ENCODE data around the gene ATXN7L3. TPM values are rescaled to one million over a fixed set of nuclear protein-coding genes. Genes with fewer than 3 reads are reported as not detected.
A peak's percentile ranks its signal among the peaks of the same experiment; 100 is the strongest.

Gene ATXN7L3
- total RNA-seq, 1 experiment from 2014 or later, result 86.7 TPM

DNA sequence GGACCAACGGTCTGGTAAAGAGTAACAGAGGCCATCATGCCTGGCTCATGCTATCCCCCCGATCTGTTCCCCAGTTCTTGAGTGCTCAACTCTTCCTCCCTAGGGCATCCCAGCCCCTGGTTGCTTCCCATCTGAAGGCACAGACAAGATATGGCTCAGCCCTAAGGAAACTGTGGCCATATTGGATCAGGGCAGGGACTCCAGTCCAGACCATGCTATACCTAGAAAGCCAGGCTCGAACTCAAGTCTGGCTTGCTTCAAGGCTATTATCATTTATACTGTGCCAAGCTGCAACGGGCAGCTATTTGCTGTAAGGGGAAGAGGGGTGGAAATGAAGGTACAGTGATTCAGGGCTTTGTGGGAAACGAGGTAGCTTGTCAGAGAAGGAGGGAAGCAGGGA, 17.0 kb upstream of the ATXN7L3 start:
- BruUV-seq (replicated peaks), result no TSS peak
- no peaks in the 10 kb centered on the region for H3K9me3 ChIP-seq (ENCODE audit: control insufficient read depth in 1 of 2, insufficient read depth in 1 of 2, low read depth in 1 of 2, low read length in 2 of 2)
- H3K9me2 ChIP-seq (ENCODE audit: insufficient read depth), result no peaks in the 10 kb centered on the region
- H3K4me2 ChIP-seq (ENCODE audit: low read length), result peak overlapping the region; percentile 90
- ATAC-seq (no peak), DNase-seq (ENCODE audit: low read depth, low spot score) (no peak)
- ChIA-PET RAD21 (ENCODE audit: low non-redundant PET in 1 of 2, low total read pairs in 2 of 2, uncharacterized antibody in 2 of 2, unreplicated experiment in 2 of 2) (no interaction called here), POLR2A (no interaction called here), CTCF (interaction anchor here (1.5 to 2.5 kb wide), 2 partner anchors 14 to 114 kb away, joined by 6 to 17 read pairs; no protein-coding TSS in a partner anchor)
- no peak overlapping the region; a peak in 1 of 4 replicates for H3K4me3 ChIP-seq (replicated peaks in 1 of 2; ENCODE audit: low read depth in 1 of 2, low read length in 2 of 2)
- TF ChIP-seq ZNF274 (IDR thresholded peaks at IDR 0.05; ENCODE audit: low read depth, low read length) (no peak), CBX3 (IDR thresholded peaks at IDR 0.05; ENCODE audit: low read depth) (no peak)
- H3K27ac ChIP-seq (ENCODE audit: low read depth, low read length), result no peak overlapping the region
- H3K4me1 ChIP-seq (ENCODE audit: control insufficient read depth in 1 of 2, insufficient read depth in 2 of 2, low read length in 2 of 2), result peaks cover 6 to 20% of the 10 kb centered on the region in 2 experiments; a peak in 2 of 4 replicates
- H2AFZ ChIP-seq (ENCODE audit: low read depth, low read length, poor library complexity, severe bottlenecking), result no peak overlapping the region
- peak overlapping the region; percentile 84; the same call in 1 of the 2 replicates for H3K9ac ChIP-seq (ENCODE audit: low read length)
- no peaks in the 10 kb centered on the region for H4K20me1 ChIP-seq (ENCODE audit: insufficient read depth)
- peaks cover 37% of the 10 kb centered on the region for H3K79me2 ChIP-seq (ENCODE audit: insufficient read depth, low read length)
- intact Hi-C loops (cut with micrococcal nuclease), result loop anchor here (10.0 kb wide), 1 partner anchor 308 kb away; no protein-coding TSS in a partner anchor
- peaks cover 21 to 34% of the 10 kb centered on the region in 2 experiments; a peak in 3 of 4 replicates for H3K36me3 ChIP-seq (ENCODE audit: control insufficient read depth in 1 of 2, insufficient read depth in 2 of 2, low read length in 2 of 2)
- H3K27me3 ChIP-seq (ENCODE audit: insufficient read depth, low read length), result no peaks in the 10 kb centered on the region

GRCh38 chr17:44216173-44216572, 16.5 kb upstream of the ATXN7L3 start:
- no peak overlapping the region for H3K27ac ChIP-seq (ENCODE audit: low read depth, low read length)
- POLR2A ChIA-PET, result no interaction called here
- H3K4me2 ChIP-seq (ENCODE audit: low read length), result no peak overlapping the region
- ATAC-seq, result no peak
- H2AFZ ChIP-seq (ENCODE audit: low read depth, low read length, poor library complexity, severe bottlenecking), result no peak overlapping the region
- no peaks in the 10 kb centered on the region for H3K9me2 ChIP-seq (ENCODE audit: insufficient read depth)
- H3K9ac ChIP-seq (ENCODE audit: low read length), result no peak overlapping the region
- H3K79me2 ChIP-seq (ENCODE audit: insufficient read depth, low read length), result peaks cover 37% of the 10 kb centered on the region
- H3K4me3 ChIP-seq (replicated peaks in 1 of 2; ENCODE audit: low read depth in 1 of 2, low read length in 2 of 2), result no peak overlapping the region
- RAD21 ChIA-PET (ENCODE audit: low non-redundant PET in 1 of 2, low total read pairs in 2 of 2, uncharacterized antibody in 2 of 2, unreplicated experiment in 2 of 2), result no interaction called here
- DNase-seq (ENCODE audit: low read depth, low spot score), result no peak
- peaks cover 6 to 15% of the 10 kb centered on the region in 2 experiments; a peak in 3 of 4 replicates for H3K4me1 ChIP-seq (ENCODE audit: control insufficient read depth in 1 of 2, insufficient read depth in 2 of 2, low read length in 2 of 2)
- intact Hi-C loops (cut with micrococcal nuclease), result loop anchor here (10.0 kb wide), 1 partner anchor 309 kb away; no protein-coding TSS in a partner anchor
- CTCF ChIA-PET, result interaction anchor here (1.5 to 2.5 kb wide), 2 partner anchors 13 to 115 kb away, joined by 6 to 17 read pairs; no protein-coding TSS in a partner anchor
- H3K9me3 ChIP-seq (ENCODE audit: control insufficient read depth in 1 of 2, insufficient read depth in 1 of 2, low read depth in 1 of 2, low read length in 2 of 2), result no peaks in the 10 kb centered on the region
- no TSS peak for BruUV-seq (replicated peaks)
- H3K36me3 ChIP-seq (ENCODE audit: control insufficient read depth in 1 of 2, insufficient read depth in 2 of 2, low read length in 2 of 2), result peaks cover 23 to 40% of the 10 kb centered on the region in 2 experiments; a peak in 3 of 4 replicates
- no peaks in the 10 kb centered on the region for H4K20me1 ChIP-seq (ENCODE audit: insufficient read depth)
- no peaks in the 10 kb centered on the region for H3K27me3 ChIP-seq (ENCODE audit: insufficient read depth, low read length)
- TF ChIP-seq SP1 (IDR thresholded peaks at IDR 0.05; ENCODE audit: low read depth), result no peak
- TF ChIP-seq CEBPB (IDR thresholded peaks at IDR 0.05; ENCODE audit: low read depth), result no peak
- TF ChIP-seq JUND (IDR thresholded peaks at IDR 0.05), result no peak
- TF ChIP-seq, protein P1, sequence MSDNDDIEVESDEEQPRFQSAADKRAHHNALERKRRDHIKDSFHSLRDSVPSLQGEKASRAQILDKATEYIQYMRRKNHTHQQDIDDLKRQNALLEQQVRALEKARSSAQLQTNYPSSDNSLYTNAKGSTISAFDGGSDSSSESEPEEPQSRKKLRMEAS (IDR thresholded peaks at IDR 0.05), result no peak
- no peak for TF ChIP-seq FOSL1 (IDR thresholded peaks at IDR 0.05; ENCODE audit: low read depth)
- TF ChIP-seq REST (IDR thresholded peaks at IDR 0.05; ENCODE audit: low read depth), result no peak
- no peak for TF ChIP-seq ZNF274 (IDR thresholded peaks at IDR 0.05; ENCODE audit: low read depth, low read length)
- no peak for TF ChIP-seq CTCF (IDR thresholded peaks at IDR 0.05 in 2 of 3, conservative IDR thresholded peaks at IDR 0.05 in 1 of 3; ENCODE audit: borderline replicate concordance in 1 of 3, insufficient read depth in 1 of 3, low read depth in 2 of 3, low read length in 2 of 3)
- TF ChIP-seq ZFX (IDR thresholded peaks at IDR 0.05), result no peak
- TF ChIP-seq SIN3A (IDR thresholded peaks at IDR 0.05; ENCODE audit: low read depth), result no peak
- TF ChIP-seq SRF (IDR thresholded peaks at IDR 0.05; ENCODE audit: low read depth), result no peak
- no peak for TF ChIP-seq ELF1 (IDR thresholded peaks at IDR 0.05; ENCODE audit: borderline replicate concordance, low read depth)
- no peak for TF ChIP-seq YY1 (IDR thresholded peaks at IDR 0.05; ENCODE audit: extremely low read depth, insufficient replicate concordance, low read depth, low read length)
- no peak for TF ChIP-seq EZH2phosphoT487 (IDR thresholded peaks at IDR 0.05; ENCODE audit: borderline replicate concordance)
